KG1 (cell line): ENCODE measurements around the gene PCDH15.
"Not testable (repeated sequence)": the region's sequence is repeated elsewhere in the genome, so short reads cannot be mapped to it uniquely, and the experiment has no call there.

Source experiments
- DNase-seq: peaks from one replicate; lab custom pipeline; 2025; lab: John Stamatoyannopoulos, UW

Gene PCDH15

DNA sequence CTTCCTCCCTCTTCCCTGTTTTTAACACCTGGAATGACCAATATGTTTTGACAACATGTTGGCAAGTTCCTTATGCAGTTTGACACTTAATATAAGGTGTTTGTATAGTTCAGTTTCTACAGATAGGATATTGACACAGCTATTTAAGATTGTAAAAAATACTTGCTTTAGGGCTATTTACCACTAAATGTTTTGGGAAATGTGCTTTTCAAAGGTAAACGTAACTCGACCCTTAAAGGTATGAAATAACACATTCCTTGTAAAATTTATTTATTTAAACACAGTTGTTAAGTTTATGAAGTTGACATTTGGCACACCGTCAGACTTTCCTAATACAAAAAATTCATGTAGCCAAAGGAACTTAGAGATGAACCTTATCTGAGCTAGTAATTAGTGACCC, 817.6 kb downstream of the PCDH15 start:
- DNase-seq, result no peak

DNA sequence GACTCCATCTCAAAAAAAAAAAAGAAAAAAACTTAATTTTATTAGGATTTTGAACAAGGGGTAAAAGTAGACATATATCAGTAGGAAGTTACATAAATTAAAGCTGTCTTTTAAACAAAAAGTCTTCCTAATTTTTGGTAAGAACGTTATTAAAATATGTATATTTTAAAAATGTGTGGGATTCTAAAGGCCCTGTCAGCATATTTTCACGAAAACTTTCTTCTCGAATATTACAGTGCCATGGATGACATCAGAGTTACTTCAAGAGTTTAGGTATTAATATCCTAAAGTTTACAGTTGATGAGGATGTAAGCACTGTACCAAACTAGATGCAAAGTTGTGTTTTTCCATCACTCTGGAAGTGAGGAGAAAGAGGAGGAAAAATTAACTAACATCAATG, 820.8 kb downstream of the PCDH15 start:
- no peak for DNase-seq

DNA sequence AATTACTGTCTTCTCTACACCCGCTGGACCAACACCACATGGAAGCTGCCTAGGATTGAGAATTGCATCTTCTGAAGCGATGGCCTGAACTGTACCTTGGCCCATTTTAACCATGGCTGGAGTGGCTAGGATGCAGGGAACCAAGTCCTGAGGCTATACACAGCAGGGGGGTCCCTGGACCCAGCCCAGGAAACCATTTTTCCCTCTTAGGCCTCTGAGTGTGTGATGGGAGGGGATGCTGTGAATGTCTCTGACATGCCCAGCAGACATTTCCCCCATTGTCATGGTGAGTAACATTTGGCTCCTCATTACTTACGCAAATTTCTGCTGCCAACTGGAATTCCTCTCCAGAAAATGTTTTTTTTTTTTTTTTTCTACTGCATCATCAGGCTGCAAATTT, 822.7 kb downstream of the PCDH15 start:
- no peak for DNase-seq

DNA sequence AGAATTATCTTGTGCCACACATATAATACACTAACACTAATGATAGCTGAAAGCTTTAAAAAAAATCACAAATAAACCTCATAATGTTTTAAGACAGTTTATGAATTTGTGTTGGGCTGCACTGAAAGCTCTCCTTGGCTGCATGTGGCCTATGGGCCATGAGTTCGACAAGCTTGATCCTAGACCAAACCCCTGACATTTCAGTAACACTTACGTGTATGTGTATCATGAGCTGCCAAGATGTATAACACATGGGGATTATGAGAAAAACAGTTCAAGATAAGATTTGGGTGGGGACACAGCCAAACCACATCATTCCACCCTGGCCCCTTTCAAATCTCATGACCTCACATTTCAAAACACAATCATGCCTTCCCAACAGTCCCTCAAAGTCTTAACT, 823.8 kb downstream of the PCDH15 start:
- DNase-seq, result no peak

DNA sequence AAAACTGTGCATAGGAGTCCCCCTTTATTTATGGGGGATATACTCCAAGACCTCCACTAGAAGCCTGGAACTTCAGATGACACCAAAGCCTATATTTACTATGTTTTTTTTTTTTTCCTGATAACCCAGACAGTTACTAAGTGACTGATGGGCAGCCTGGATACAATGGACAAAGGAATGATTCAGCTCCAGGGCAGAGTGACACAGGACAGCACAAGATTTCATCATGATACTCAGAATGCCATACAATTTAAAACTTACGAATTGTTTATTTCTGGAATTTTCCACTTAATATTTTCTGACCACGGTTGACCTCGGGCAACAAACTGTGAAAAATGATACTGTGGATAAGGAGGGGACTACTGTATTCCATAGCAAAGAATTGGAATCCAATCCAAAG, 843.6 kb downstream of the PCDH15 start:
- no peak for DNase-seq

DNA sequence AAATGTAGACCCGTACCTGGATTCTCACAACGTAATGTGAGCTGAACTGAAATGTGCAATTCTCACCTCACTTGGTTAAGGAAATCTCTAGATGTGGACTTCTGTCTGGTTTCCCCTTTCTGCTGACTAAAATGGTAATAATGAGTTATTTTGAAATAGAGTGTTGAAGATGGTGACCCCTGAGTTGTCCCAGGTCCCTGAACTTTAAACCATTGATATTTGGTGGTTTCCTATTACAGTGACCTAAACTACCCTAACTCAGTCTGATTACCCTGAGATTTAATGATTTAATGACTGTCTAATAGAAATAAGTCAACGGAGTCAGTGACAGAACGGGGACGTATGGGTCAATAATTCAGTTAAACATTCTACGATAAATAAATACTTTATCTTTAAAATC, 845.9 kb downstream of the PCDH15 start:
- no peak for DNase-seq

DNA sequence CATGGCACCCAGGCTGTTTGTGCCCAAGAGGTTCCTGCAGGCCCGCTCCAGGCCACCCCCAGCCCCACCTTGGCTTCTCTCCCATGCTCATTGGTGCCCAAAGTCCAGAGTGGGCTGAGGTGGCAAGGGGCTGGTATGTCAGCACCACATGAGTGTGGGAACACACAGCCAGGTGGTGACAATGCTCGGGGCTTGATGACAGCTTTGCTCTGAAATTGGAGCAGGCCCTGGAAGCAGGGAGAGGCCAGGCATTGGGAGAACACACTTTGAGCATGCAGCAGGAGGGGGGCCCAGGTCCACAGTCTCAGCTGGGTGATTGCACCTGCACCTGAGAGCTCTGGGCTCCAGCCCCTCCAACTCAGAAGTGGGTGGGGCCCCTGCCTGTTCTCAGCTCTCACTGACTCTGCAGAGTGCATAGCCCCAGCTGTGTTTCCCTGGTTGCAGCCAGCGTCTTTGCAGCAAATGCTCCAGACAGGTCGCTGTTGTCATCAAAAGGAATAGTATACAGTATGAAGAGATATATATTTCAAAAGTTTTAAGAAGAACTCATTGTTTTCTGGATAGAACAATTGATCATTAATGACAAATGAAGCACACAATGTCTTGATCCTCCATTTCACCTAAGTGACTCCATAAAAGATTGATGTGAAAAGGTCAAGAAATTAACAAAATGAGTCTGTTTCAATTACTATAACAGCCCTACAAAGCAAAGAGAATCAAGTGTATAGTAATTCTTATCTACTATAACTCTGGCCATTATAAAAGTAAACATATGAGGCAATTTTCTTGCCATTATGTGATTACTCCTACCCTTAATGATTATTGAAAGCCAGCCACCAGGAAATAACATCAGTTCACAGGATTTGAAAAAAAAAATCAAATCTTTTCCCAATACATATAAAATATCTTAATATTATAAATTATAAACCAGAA, 848.1 kb downstream of the PCDH15 start:
- DNase-seq, result no peak

DNA sequence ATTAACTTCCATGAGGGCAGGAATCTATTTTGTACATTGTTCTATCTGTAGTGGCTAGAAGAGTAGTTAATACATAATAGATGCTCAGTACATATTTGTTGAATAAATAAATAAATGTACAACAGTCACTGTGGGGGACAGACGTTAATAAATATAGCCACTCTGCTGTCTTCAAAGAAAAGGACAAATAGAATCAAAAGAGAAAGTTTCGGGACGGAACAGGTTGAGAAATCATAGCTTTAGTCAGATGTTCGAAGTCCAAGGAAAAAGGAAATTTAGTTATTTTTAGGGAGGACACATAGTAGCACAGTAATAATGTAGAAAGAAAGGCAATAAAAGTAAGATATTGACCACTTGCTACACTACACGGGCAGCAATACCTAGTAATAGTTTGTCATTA, 861.4 kb downstream of the PCDH15 start:
- DNase-seq, result no peak

DNA sequence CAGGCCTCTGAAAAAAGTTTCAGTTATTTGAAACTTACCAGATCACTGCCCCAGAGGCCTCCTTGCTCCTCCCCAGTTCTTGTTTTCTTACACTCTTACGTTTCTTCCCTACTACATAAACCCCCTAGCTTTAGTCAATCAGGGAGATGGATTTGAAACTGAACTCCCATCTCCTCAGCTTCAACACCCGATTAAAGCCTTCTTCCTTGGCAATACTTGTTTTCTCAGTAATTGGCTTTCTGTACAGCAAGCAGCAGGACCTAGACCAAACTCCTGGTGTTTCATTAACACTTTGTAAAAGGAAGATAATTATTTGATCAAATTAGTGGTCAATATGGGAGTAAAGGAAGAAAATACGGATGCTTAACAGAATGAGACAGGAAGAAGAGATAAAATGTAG, 870.4 kb downstream of the PCDH15 start:
- DNase-seq, result no peak

DNA sequence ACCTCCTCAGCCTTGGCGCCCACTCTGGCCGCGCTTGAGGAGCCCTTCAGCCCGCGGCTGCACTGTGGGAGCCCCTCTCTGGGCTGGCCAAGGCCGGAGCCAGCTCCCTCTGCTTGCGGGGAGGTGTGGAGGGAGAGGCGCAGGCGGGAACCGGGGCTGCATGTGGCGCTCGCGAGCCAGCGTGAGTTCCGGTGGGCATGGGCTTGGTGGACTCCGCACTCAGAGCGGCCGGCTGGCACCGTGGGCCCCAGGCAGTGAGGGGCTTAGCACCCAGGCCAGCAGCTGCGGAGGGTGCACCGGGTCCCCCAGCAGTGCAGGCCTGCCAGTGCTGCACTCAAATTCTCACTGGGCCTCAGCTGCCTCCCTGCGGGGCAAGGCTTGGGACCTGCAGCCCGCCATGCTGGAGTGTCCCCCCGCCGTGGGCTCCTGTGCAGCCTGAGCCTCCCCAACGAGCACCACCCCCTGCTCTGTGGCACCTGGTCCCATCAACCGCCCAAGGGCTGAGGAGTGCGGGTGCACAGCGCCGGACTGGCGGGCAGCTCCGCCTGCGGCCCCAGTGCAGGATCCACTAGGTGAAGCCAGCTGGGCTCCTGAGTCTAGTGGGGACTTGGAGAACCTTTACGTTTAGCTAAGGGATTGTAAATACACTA, 876.9 kb downstream of the PCDH15 start:
- not testable (repeated sequence) for DNase-seq

DNA sequence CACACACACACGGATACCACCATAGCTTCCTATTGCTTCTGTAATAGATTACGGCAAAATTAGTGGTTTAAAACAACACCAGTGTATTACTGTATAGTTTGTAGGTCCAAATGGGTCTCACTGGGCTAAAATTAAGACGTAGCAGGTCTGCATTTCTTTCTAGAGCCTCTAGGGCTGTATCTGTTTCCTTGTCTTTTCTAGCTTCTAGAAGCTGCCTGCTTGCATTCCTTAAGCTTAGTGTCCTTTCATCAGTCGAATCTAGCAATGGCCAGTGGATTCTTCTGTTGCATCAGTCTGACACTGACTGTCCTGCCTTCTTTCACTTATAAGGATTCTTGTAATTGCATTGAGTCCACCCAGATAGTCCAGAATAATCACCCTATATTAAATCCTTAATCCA, 882.3 kb downstream of the PCDH15 start:
- no peak for DNase-seq

DNA sequence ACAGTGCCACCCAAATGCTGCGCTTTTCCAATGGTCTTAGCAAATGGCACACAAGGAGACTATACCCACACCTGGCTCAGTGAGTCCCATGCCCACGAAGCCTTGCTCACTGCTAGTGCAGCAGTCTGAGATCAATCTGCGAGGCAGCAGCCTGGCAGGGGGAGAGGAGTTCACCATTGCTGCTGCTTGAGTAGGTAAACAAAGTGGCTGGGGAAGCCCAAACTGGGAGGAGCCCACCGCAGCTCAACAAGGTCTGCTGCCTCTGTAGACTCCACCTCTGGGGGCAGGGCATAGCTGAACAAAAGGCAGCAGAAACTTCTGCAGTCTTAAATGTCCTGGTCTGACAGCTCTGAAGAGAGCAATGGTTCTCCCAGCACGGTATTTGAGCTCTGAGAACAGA, 891.2 kb downstream of the PCDH15 start:
- no peak for DNase-seq

DNA sequence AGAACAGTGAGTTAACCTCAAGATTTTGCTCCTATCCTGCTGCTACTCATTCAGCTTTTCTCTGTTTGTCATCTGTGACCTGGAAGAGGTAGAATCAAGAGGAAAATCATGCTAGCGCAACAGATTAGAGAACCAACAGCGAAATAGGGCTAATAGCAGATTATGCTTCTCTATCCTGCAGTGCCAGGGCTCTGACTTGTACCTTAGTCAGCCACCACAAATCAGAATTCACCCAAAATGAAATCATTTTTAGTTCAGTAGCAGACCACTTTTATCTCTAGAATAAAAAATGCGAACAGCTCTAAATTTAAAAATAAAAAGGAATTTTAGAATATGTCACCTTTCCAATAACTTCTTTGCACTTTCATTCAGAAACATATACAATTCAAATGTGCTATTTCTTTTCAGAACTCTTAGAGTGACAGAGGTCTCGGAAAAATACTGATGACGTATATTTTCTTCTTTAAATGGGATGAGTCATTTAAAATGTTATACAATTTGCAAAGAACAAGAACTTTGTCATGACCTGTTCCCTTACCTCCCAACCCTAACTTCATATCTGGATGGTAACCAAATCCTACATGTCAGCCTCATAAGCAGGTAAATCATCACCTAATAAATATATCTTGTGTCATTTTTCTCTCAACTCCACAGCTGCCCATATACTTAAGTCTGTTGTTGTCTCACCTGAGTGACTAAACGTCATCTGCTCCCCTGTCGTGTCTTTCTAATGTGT, 896.4 kb downstream of the PCDH15 start:
- DNase-seq, result no peak

DNA sequence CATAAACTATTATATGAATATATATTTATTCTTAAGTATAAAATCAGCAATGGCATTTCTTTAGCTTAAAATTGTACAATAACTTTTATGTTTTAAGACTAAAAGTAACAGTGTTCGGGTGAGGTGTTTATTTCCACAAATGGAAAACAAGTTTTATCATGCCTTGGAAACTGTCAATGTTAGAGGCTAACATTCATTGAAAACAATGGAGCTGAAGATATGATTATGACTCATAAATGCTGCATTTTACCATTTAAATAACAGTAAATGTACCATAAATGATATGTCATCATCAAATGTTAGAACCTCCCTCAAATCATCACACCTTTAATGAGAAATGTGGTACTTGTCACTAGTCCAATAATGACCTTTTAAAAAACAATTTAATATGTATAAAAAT, 897.3 kb downstream of the PCDH15 start:
- no peak for DNase-seq

DNA sequence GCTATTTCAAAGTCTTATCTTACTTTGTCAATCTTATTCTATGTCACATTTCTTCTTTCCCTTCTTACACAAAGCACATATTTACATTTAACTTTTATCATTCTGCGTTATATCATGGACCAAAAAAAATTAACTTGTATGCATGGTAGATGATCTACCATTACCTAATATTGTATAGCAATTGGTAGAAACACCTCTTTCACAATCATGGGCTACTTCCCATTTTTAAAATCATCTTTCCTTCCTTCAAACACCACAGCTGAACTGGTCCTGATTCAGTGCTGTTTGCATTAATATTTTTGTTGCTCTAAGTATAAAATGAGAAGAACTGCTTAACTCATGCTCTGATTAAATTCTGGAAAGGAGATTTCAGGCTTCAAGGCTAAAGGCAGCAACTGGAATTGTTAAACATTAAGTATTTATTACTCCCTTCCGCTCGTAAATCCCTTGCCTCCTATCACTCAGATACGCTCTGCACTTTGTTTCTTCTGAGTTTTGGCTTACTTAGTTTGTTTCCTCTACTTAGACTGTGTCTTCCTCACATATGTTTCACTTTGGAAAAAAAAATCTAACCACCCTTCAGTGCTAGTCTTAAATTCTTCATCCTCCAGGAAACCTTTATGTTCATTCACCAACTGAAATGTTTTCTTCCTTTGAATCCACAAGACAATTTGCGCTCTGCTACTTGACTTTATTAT, 901.4 kb downstream of the PCDH15 start:
- no peak for DNase-seq

DNA sequence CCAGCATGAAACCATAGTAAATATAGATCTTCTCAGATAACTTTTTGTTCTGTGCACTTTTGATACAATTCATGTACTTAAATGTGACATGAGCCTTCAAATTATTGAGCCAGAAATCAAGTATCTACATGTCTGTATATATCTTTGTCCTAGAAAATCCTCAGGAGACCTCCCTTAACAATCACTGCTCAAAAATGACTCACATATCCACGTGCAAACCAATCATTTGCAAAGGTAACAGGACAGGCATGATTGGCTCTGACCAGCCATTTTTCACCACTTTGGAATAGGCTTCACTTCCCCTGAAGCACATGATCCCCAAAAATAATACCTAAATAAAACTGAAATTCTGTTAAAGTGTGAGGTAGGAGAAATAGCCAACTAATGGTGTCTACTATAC, 902.5 kb downstream of the PCDH15 start:
- no peak for DNase-seq

DNA sequence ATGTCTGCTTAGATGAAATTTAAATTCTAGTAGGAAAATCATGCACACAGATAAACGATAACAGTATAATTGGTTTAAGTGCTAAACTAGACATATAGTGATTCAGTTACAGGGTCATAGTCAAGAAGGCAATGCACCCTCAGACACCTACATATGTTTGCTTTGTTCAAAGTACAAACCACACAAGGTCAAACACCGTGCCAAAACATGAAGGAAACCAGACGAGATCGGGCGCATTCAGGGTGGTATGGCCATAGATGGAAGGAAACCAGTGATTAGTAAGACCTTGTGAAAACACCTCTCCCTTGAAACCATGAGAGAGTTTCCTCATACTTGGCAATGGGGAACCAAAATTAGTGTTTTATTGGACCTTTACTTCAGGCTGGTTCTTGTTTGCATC, 906.9 kb downstream of the PCDH15 start:
- no peak for DNase-seq

DNA sequence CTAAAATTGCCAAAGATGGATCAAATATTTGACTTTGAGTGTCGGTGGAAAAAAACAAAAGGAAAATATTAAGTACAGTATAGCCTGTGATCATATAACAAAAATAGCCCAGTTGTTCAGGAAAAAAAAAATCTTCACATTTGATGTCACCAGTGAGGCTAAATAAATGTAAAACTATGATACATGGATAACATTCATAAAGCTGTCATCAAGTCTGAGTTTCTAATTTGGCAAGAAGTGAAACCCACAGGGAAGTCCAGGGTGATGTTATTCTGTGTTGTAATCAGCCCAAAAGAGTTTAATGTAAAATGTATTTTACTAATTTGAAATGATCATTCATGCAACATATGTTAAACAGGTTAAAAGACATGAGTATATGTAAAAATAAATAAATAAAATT, 908.0 kb downstream of the PCDH15 start:
- no peak for DNase-seq

DNA sequence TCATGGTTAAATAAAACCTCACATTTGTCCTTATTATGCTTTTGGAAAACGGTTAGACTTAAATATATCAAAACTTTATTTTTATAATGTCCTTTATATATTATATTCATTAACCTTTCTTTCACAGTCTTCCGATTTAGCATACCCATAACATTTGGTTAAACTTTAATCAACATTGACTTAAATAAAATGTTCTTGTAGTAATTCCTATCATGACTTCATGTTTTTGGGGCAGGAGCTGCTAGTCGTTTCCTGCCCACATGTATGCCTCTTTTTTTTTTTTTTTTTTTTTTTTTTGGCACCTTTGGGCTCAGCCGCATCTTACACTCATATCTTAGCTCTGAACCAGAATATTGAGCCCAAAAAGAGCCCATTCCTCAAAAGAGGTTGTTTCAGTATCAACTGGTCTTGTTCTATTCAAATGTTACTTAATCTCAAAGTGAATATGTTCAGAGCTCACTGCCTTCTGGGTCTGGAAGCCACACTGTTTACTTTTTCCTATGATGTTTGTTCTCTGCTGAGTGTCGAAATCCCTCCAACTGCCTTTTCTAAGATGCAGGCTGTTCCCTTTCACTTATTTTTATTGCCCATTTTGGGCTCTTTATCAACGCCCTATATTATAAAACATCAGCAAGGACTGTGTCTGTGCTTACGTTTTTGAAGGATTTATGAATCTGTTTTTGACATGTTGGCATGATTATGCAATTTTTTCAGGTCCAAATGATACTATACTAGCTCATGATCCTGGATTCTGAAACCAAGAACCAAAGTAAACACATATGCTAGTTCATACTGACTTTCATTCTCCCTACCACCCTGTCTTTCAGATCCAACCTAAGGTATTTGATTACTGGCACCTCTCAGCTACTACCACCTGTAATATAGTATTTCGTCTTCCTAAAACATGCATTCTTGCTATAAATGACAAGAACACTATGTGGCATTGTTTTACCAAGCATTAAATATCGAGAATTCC, 914.4 kb downstream of the PCDH15 start:
- no peak for DNase-seq

DNA sequence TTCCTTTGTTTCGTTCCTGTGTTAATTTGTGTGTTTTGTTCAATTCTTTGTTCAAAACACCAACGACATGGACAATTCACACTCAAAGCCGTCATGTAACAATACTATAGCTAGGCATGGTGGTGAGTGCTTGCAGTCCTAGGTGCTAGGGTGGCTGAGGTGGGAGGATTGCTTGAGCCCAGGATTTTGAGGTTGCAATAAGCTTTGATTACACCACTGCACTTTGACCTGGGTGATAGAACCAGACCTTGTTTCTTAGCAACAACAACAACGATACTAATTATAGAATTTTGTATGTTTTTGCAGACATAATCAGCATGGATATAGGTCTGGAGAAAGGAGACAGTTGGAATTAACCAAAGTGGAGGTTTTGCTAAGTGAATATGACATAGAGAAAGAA, 936.2 kb downstream of the PCDH15 start:
- no peak for DNase-seq
